IPS DF 6.9 (cell line): ENCODE measurements around the gene IGLL5.

Source experiments
- DNase-seq: peaks from one replicate; pipeline ENCODE4 v3.0.0-alpha.2; 2013; ENCODE audit warnings: low read depth, low spot score
- H3K27ac ChIP-seq: one replicate; pipeline ENCODE4 v1.5.1; 2013; ENCODE audit warnings: low read length, control low read depth
- H3K27me3 ChIP-seq: 2 replicates; pipeline ENCODE4 v1.6.1; 2013; ENCODE audit warnings: mild to moderate bottlenecking, low read length; ENCODE audit not compliant: control insufficient read depth, insufficient read depth
- H3K36me3 ChIP-seq: 2 replicates; pipeline ENCODE4 v1.6.1; 2013; ENCODE audit warnings: low read length; ENCODE audit not compliant: control insufficient read depth, insufficient read depth
- H3K4me1 ChIP-seq: 2 replicates; pipeline ENCODE4 v1.6.1; 2013; ENCODE audit warnings: low read length; ENCODE audit not compliant: control insufficient read depth, insufficient read depth
- H3K4me3 ChIP-seq: 2 replicates; pipeline ENCODE4 v1.5.1; 2013; ENCODE audit warnings: mild to moderate bottlenecking, low read length
- H3K9me3 ChIP-seq: 2 replicates; pipeline ENCODE4 v1.6.1; 2013; ENCODE audit warnings: low read length, inconsistent platforms; ENCODE audit not compliant: control insufficient read depth, insufficient read depth
- WGBS: extraction: QIAGEN DNeasy Blood & Tissue Kit; methylation state at CpG from one replicate; pipeline ENCODE4 v1.1.7; 2013; ENCODE audit warnings: mixed read lengths, missing lambda C conversion rate; ENCODE audit not compliant: insufficient read length, insufficient coverage; 5-methylcytosine and 5-hydroxymethylcytosine counted together

The IGLL5 gene

GRCh38 chr22:22877523-22878210 lies 9.9 kb upstream of the IGLL5 start:
- Histone ChIP-seq H3K27ac (no peak overlapping the region), H3K27me3 (0 out of 2 replicates have a peak, but pooled peaks cover 2% of the 10 kb centered on the region)
- no CpG with 5 or more reads among the region's 7 CpGs for WGBS

DNA sequence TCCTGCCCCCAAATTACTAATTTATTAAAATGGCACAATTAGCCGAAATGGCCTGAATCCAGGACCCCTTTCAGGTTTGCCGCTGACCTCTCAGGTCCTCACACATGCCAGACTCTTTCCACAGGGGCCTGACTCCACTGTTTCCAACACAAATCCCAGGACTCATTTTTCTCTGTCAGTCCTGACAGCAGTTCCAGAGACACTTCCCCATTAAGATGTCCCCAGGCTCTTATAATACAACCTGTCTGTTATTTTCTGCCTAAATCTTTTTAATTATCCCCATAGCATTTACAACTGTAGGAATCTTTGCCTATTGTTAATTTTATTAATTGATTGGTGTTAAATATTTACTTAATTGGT lies 9.4 kb upstream of the IGLL5 start:
- Histone ChIP-seq H3K4me3 (no peak overlapping the region), H3K4me1 (no peaks in the 10 kb centered on the region), H3K36me3 (no peaks in the 10 kb centered on the region), H3K27me3 (0 out of 2 replicates have a peak, but pooled peaks cover 2% of the 10 kb centered on the region), H3K9me3 (peaks cover 2% of the 10 kb centered on the region; the same call in 1 of the 2 replicates), H3K27ac (no peak overlapping the region)
- WGBS: no CpG with 5 or more reads among the region's 2 CpGs
- DNase-seq: no peak

More at GRCh38 chr22:22877523-22878210, 9.9 kb upstream of the IGLL5 start:
- no peaks in the 10 kb centered on the region for H3K36me3 ChIP-seq
- peaks cover 2% of the 10 kb centered on the region; the same call in 1 of the 2 replicates for H3K9me3 ChIP-seq
- peak; percentile 25 for DNase-seq
- no peaks in the 10 kb centered on the region for H3K4me1 ChIP-seq
- H3K4me3 ChIP-seq: no peak overlapping the region

- H3K27me3 ChIP-seq: 0 out of 2 replicates have a peak, but pooled peaks cover 2% of the 10 kb centered on the region
Observed at GRCh38 chr22:22878801-22879674, 8.6 kb upstream of the IGLL5 start.

DNA sequence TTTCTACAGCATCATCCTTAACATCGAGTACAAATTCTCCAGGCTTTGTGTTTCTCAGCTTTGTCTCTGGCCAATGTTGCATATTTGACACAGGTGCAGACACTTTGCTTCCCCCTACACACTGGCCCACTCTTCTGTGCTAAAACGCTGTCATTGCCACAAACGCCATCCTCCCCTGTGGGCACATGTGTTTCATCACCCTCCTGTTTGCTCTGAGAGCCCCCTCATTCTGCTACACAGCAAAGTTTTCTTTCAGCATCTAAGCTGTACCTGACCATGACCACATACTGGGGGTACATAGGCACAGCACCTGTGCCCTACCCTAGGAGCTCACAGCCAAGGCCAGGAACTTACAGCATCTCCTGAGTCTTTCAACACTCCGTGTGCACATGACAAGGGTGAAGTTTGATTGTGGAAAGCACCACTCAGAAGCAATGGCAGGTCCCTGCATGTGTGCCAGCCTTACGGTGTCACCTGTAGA lies 7.9 kb upstream of the IGLL5 start:
- no peak for DNase-seq
- H3K27ac ChIP-seq: no peak overlapping the region
- no peaks in the 10 kb centered on the region for H3K36me3 ChIP-seq
- no CpG with 5 or more reads among the region's 5 CpGs for WGBS
- 0 out of 2 replicates have a peak, but pooled peaks cover 2% of the 10 kb centered on the region for H3K27me3 ChIP-seq
- no peak overlapping the region for H3K4me3 ChIP-seq
- H3K9me3 ChIP-seq: no peaks in the 10 kb centered on the region; the same call in 1 of the 2 replicates
- no peaks in the 10 kb centered on the region for H3K4me1 ChIP-seq

More at GRCh38 chr22:22878801-22879674, 8.6 kb upstream of the IGLL5 start:
- no peak overlapping the region for H3K27ac ChIP-seq
- H3K4me3 ChIP-seq: no peak overlapping the region
- no peaks in the 10 kb centered on the region for H3K4me1 ChIP-seq
- H3K9me3 ChIP-seq: no peaks in the 10 kb centered on the region; the same call in 1 of the 2 replicates
- no peaks in the 10 kb centered on the region for H3K36me3 ChIP-seq
- no peak for DNase-seq
- no CpG with 5 or more reads among the region's 11 CpGs for WGBS

DNA sequence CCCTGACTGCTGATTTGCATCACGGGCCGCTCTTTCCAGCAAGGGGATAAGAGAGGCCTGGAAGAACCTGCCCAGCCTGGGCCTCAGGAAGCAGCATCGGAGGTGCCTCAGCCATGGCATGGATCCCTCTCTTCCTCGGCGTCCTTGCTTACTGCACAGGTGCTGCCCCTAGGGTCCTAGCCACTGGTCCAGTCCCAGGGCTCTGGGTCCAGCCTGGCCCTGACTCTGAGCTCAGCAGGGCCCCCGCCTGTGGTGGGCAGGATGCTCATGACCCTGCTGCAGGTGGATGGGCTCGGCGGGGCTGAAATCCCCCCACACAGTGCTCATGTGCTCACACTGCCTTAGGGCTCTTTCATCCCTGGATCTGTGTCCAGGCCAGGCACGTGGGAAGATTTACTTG lies 7.0 kb upstream of the IGLL5 start:
- DNase-seq: no peak
- no CpG with 5 or more reads among the region's 9 CpGs for WGBS
- H3K4me3 ChIP-seq: no peak overlapping the region
- no peaks in the 10 kb centered on the region; the same call in 1 of the 2 replicates for H3K9me3 ChIP-seq
- no peaks in the 10 kb centered on the region for H3K4me1 ChIP-seq
- no peak overlapping the region for H3K27ac ChIP-seq
- 0 out of 2 replicates have a peak, but pooled peaks cover 2% of the 10 kb centered on the region for H3K27me3 ChIP-seq
- no peaks in the 10 kb centered on the region for H3K36me3 ChIP-seq

DNA sequence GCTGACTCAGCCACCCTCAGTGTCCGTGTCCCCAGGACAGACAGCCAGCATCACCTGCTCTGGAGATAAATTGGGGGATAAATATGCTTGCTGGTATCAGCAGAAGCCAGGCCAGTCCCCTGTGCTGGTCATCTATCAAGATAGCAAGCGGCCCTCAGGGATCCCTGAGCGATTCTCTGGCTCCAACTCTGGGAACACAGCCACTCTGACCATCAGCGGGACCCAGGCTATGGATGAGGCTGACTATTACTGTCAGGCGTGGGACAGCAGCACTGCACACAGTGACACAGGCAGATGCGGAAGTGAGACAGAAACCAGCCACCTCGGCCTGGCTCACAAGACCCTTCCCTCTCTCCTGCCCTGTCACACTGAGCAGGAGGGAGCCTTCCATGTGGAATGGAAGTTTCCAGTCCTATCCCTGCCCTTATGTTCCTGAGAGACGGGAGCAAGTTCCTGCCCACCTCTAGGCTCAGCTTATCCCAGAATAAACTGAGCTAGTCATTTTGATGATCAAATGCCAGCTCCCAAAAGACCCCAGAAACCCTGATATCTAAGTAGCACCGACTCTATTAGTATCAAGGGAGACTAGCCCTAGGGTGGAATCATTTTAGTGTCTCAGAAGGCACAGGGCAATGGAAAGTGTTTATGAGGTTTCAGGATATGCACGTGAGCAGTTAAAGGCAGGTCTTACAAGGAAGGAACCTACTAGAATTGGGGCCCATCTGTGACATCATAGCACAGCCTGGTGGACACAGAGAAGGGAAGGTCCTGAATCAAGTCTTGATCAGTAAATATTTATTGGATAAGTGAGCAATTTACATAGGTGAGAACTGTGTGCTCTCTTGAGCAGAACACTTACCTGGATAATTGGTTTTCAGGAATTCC lies 6.3 kb upstream of the IGLL5 start:
- Histone ChIP-seq H3K9me3 (no peaks in the 10 kb centered on the region; the same call in 1 of the 2 replicates), H3K36me3 (no peaks in the 10 kb centered on the region), H3K27me3 (0 out of 2 replicates have a peak, but pooled peaks cover 2% of the 10 kb centered on the region), H3K4me1 (no peaks in the 10 kb centered on the region), H3K4me3 (no peak overlapping the region), H3K27ac (no peak overlapping the region)
- no peak for DNase-seq
- WGBS: no CpG with 5 or more reads among the region's 10 CpGs

GRCh38 chr22:22882033-22882717 lies 5.4 kb upstream of the IGLL5 start:
- no peaks in the 10 kb centered on the region for H3K4me1 ChIP-seq
- H3K27ac ChIP-seq: no peak overlapping the region
- WGBS: no CpG with 5 or more reads among the region's 6 CpGs
- no peak for DNase-seq
- 0 out of 2 replicates have a peak, but pooled peaks cover 2% of the 10 kb centered on the region for H3K27me3 ChIP-seq
- H3K4me3 ChIP-seq: no peak overlapping the region
- H3K9me3 ChIP-seq: no peaks in the 10 kb centered on the region; the same call in 1 of the 2 replicates
- no peaks in the 10 kb centered on the region for H3K36me3 ChIP-seq

- H3K36me3 ChIP-seq: no peaks in the 10 kb centered on the region
- no peak for DNase-seq
- H3K27me3 ChIP-seq: 0 out of 2 replicates have a peak, but pooled peaks cover 2% of the 10 kb centered on the region
- no peaks in the 10 kb centered on the region for H3K4me1 ChIP-seq
- no peaks in the 10 kb centered on the region; the same call in 1 of the 2 replicates for H3K9me3 ChIP-seq
- H3K4me3 ChIP-seq: no peak overlapping the region
- no peak overlapping the region for H3K27ac ChIP-seq
- no CpG with 5 or more reads among the region's 11 CpGs for WGBS
Observed at GRCh38 chr22:22883090-22883727, 4.4 kb upstream of the IGLL5 start.
